H1 (cell line): Measurements from ENCODE around the gene OR1K1.

Experiments
- ATF3 ChIP-seq: IDR thresholded peaks from 2 replicates; pipeline ENCODE4 v1.6.1; 2011; ENCODE audit warnings: low read depth, mild to moderate bottlenecking, low read length; ENCODE audit not compliant: insufficient read depth
- CTCF ChIP-seq, 3 experiments: IDR thresholded peaks; 1 replicate in 2 of 3; 2 replicates in 1 of 3; pipeline versions ENCODE4 v1.5.1 to v1.6.1; 2011; ENCODE audit warnings: low read length in 3 of 3, mild to moderate bottlenecking in 3 of 3, inconsistent platforms in 2 of 3, low read depth in 1 of 3, moderate library complexity in 1 of 3; ENCODE audit not compliant: insufficient read depth in 1 of 3; ENCODE audit errors: control extremely low read depth in 1 of 3
- HDAC2 ChIP-seq, 2 experiments: fragments of 300-600 bp in 1 of 2; sonication (generic) in 1 of 2; IDR thresholded peaks; 2 replicates each; pipeline ENCODE4 v1.6.1; 2011 to 2012; ENCODE audit warnings: low read depth in 2 of 2, low read length in 2 of 2, mild to moderate bottlenecking in 2 of 2, moderate library complexity in 2 of 2, borderline replicate concordance in 1 of 2, inconsistent platforms in 1 of 2
- PHF8 ChIP-seq: fragments of 200-600 bp; sonication (generic); conservative IDR thresholded peaks from 2 replicates; pipeline ENCODE4 v1.7.1; 2012; ENCODE audit warnings: low read depth, mild to moderate bottlenecking, inconsistent platforms, low read length, moderate library complexity

GRCh38 chr9:122800066-122801060 is at the start of gene OR1K1:
- no peak for TF ChIP-seq CTCF (IDR thresholded peaks at IDR 0.05; ENCODE audit: control extremely low read depth in 1 of 3, insufficient read depth in 1 of 3, low read depth in 1 of 3, low read length in 3 of 3)
- no peak for TF ChIP-seq ATF3
- TF ChIP-seq PHF8 = no peak
- TF ChIP-seq HDAC2 (IDR thresholded peaks at IDR 0.05; ENCODE audit: borderline replicate concordance in 1 of 2, low read depth in 2 of 2, low read length in 2 of 2) = no peak
